ENCODE measurements around the gene DIS3L2.

GRCh38 chr2:232336241-232336736 is 374.8 kb downstream of the DIS3L2 start:
- TF ChIP-seq SAP30 (IDR thresholded peaks at IDR 0.05; ENCODE audit: insufficient read depth, insufficient replicate concordance, low read length) (no peak), POLR2A (IDR thresholded peaks at IDR 0.05; ENCODE audit: control extremely low read depth in 1 of 2, low read depth in 2 of 2, low read length in 2 of 2) (no peak), RFX5 (IDR thresholded peaks at IDR 0.05; ENCODE audit: borderline replicate concordance, low read depth, low read length) (no peak), CHD2 (IDR thresholded peaks at IDR 0.05; ENCODE audit: low read length) (no peak), EZH2 (IDR thresholded peaks at IDR 0.05; ENCODE audit: low read depth, low read length, severe bottlenecking) (no peak), CBX5 (IDR thresholded peaks at IDR 0.05; ENCODE audit: low read depth, low read length) (no peak), CTCF (IDR thresholded peaks at IDR 0.05; ENCODE audit: control extremely low read depth in 1 of 3, insufficient read depth in 1 of 3, low read depth in 1 of 3, low read length in 3 of 3) (no peak), HDAC2 (IDR thresholded peaks at IDR 0.05; ENCODE audit: borderline replicate concordance in 1 of 2, low read depth in 2 of 2, low read length in 2 of 2) (no peak), POLR2AphosphoS5 (IDR thresholded peaks at IDR 0.05; ENCODE audit: low read depth, low read length) (no peak), RAD21 (IDR thresholded peaks at IDR 0.05 in 1 of 2, conservative IDR thresholded peaks at IDR 0.05 in 1 of 2; ENCODE audit: low read depth in 2 of 2, low read length in 2 of 2) (no peak), SP1 (IDR thresholded peaks at IDR 0.05; ENCODE audit: low read depth, low read length) (no peak)

Data from H1 (cell line).